Measurements from ENCODE around the gene TMPRSS4. TPM values are rescaled to one million over a fixed set of nuclear protein-coding genes. Genes with fewer than 3 reads are reported as not detected.

TMPRSS4 gene
- total RNA-seq, 1 experiment from 2014 or later: 1.5 TPM

GRCh38 chr11:118112711-118113430 is 36.0 kb downstream of the TMPRSS4 start:
- H4K20me1 ChIP-seq (ENCODE audit: insufficient read depth): no peaks in the 10 kb centered on the region
- intact Hi-C loops (cut with micrococcal nuclease): no loop called here
- no peaks in the 10 kb centered on the region for H3K36me3 ChIP-seq (ENCODE audit: control insufficient read depth in 1 of 2, insufficient read depth in 2 of 2, low read length in 2 of 2)
- no peak overlapping the region for H3K9ac ChIP-seq (ENCODE audit: low read length)
- no peak for DNase-seq (ENCODE audit: low read depth, low spot score)
- H2AFZ ChIP-seq (ENCODE audit: low read depth, low read length, poor library complexity, severe bottlenecking): no peak overlapping the region
- TF ChIP-seq TCF7L2 (IDR thresholded peaks at IDR 0.05; ENCODE audit: borderline replicate concordance, extremely low read depth, insufficient read depth, insufficient read length): no peak
- no peak for TF ChIP-seq SP1 (IDR thresholded peaks at IDR 0.05; ENCODE audit: low read depth)
- TF ChIP-seq ATF3 (IDR thresholded peaks at IDR 0.05): no peak
- no peak for TF ChIP-seq FOSL1 (IDR thresholded peaks at IDR 0.05; ENCODE audit: low read depth)
- TF ChIP-seq RAD21 (IDR thresholded peaks at IDR 0.05; ENCODE audit: low read depth): no peak
- TF ChIP-seq CTCF (IDR thresholded peaks at IDR 0.05 in 2 of 3, conservative IDR thresholded peaks at IDR 0.05 in 1 of 3; ENCODE audit: borderline replicate concordance in 1 of 3, insufficient read depth in 1 of 3, low read depth in 2 of 3, low read length in 2 of 3): no peak
- no peak for TF ChIP-seq MAX (IDR thresholded peaks at IDR 0.05)
- H3K9me3 ChIP-seq (ENCODE audit: control insufficient read depth in 1 of 2, insufficient read depth in 1 of 2, low read depth in 1 of 2, low read length in 2 of 2): no peaks in the 10 kb centered on the region
- H3K9me2 ChIP-seq (ENCODE audit: insufficient read depth): no peaks in the 10 kb centered on the region
- H3K4me3 ChIP-seq (replicated peaks in 1 of 2; ENCODE audit: low read depth in 1 of 2, low read length in 2 of 2): no peak overlapping the region
- H3K79me2 ChIP-seq (ENCODE audit: insufficient read depth, low read length): no peaks in the 10 kb centered on the region
- ChIA-PET CTCF (no interaction called here), RAD21 (ENCODE audit: low non-redundant PET in 1 of 2, low total read pairs in 2 of 2, uncharacterized antibody in 2 of 2, unreplicated experiment in 2 of 2) (no interaction called here), POLR2A (no interaction called here)
- no TSS peak for BruUV-seq (replicated peaks)
- no peaks in the 10 kb centered on the region for H3K27me3 ChIP-seq (ENCODE audit: insufficient read depth, low read length)
- no peak overlapping the region for H3K4me2 ChIP-seq (ENCODE audit: low read length)
- no peaks in the 10 kb centered on the region for H3K4me1 ChIP-seq (ENCODE audit: control insufficient read depth in 1 of 2, insufficient read depth in 2 of 2, low read length in 2 of 2)
- no peak for ATAC-seq
- H3K27ac ChIP-seq (ENCODE audit: low read depth, low read length): no peak overlapping the region

Measured in HCT116 (cell line).